Retinal pigment epithelial cell (primary cell): ENCODE measurements around the gene PLEKHH1.

ENCODE experiments used
- DNase-seq: peaks from one replicate; pipeline ENCODE4 v3.0.0-alpha.2; 2010; ENCODE audit warnings: low read depth
- H3K4me3 ChIP-seq: 2 replicates; pipeline ENCODE4 v1.5.1; 2011; ENCODE audit warnings: mild to moderate bottlenecking, low read length, control low read depth, moderate library complexity
- CTCF ChIP-seq: conservative IDR thresholded peaks from 2 replicates; pipeline ENCODE4 v1.5.1; 2011; ENCODE audit warnings: low read depth, low read length, control low read depth, inconsistent platforms

PLEKHH1 gene

GRCh38 chr14:67574806-67575205, 41.7 kb downstream of the PLEKHH1 start:
- no peak for TF ChIP-seq CTCF

DNA sequence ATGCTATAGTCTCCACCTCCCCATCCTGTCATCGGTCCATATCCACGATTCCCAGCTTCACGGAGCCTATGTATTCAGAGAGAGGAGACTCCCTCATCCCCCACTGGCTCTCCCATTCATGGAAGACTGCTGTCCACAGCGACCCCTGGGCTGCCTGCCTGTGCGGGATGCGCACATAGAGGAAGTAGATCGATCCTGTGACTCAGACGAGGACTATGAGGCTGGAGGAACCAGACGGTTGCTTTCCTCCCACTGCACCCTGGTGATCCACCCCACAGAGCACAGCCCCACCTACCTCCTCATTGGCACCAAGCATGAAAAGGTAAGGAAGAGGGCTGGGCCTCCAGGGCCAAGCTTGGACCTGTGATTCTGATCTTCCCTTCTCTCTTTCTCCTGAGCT, 42.6 kb downstream of the PLEKHH1 start:
- TF ChIP-seq CTCF, result no peak
- H3K4me3 ChIP-seq, result no peak overlapping the region
- DNase-seq, result no peak

More at GRCh38 chr14:67574806-67575205, 41.7 kb downstream of the PLEKHH1 start:
- no peak for DNase-seq
- no peak overlapping the region for H3K4me3 ChIP-seq

- no peak for TF ChIP-seq CTCF
- no peak overlapping the region for H3K4me3 ChIP-seq
- DNase-seq, result no peak
These were observed 43.3 kb downstream of the PLEKHH1 start for GRCh38 chr14:67576216-67576955.

DNA sequence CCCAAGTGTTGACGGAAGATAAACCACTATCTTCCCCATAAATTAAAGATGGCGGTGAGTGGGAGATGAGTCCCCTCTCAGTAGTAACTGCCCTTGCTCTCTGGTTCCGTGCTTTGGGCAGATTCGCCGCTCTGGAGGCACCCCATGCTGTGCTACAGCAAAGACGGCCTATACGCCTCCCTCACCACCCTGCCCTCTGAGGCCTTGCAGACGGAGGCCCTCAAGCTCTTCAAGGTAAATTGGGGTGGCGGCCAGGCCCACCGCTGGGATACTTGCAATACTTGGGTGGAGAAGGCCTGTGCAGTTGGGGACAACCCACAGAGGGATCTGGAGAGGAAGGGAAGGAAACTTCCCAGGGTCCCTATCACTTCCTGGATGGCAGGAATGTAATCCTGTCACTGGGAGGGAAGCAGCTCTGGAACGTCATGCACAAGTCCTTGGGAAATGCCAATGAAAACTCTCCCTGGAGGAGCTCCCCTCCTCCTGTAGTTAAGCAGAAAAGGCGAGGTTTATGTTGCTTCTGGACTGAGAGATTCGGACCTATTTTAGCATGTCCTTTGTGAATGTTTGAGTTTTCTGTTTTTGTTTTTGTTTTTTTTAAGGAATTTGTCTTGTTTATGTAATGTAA, 44.2 kb downstream of the PLEKHH1 start:
- no peak for DNase-seq
- no peak for TF ChIP-seq CTCF
- H3K4me3 ChIP-seq, result no peak overlapping the region

- TF ChIP-seq CTCF, result no peak
- DNase-seq, result no peak
- no peak overlapping the region for H3K4me3 ChIP-seq
These were observed 45.0 kb downstream of the PLEKHH1 start for GRCh38 chr14:67577909-67578749.

DNA sequence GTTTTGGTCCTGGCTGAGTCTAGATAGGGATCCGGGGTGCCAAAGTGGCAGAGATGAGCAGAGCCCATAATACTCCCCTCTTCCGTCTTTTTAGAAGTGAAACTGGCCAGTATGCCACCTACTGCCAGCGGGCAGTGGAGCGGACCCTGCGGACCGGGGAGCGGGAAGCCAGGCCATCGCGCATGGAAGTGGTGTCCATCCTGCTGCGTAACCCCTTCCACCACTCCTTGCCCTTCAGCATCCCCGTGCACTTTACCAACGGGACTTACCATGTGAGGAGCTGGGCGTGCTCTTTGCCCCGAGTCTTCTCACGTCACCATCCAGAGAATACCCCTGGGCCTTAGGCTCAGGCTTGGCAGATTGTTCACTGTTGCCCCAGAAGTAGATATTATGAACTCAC, 46.0 kb downstream of the PLEKHH1 start:
- no peak for TF ChIP-seq CTCF
- no peak overlapping the region for H3K4me3 ChIP-seq
- no peak for DNase-seq
